Mesodermal cell (in vitro differentiated cells): ENCODE results near the gene SEC63.
"Not testable (repeated sequence)": the region's sequence is repeated elsewhere in the genome, so short reads cannot be mapped to it uniquely, and the experiment has no call there.

Source experiments
- H3K27ac ChIP-seq: 2 replicates; pipeline ENCODE4 v1.7.0; 2013; ENCODE audit warnings: mild to moderate bottlenecking, low read depth, low read length, moderate library complexity; ENCODE audit not compliant: severe bottlenecking
- H3K36me3 ChIP-seq: 2 replicates; pipeline ENCODE4 v1.7.1; 2013; ENCODE audit warnings: mild to moderate bottlenecking, low read length, moderate library complexity; ENCODE audit not compliant: control insufficient read depth, insufficient read depth
- H3K4me1 ChIP-seq: one replicate; pipeline ENCODE4 v1.7.1; 2013; ENCODE audit warnings: mild to moderate bottlenecking, low read length; ENCODE audit not compliant: insufficient read depth, control insufficient read depth, poor library complexity, severe bottlenecking
- H3K4me3 ChIP-seq: 2 replicates; pipeline ENCODE4 v1.7.0; 2013; ENCODE audit warnings: low read length, control low read depth, mild to moderate bottlenecking; ENCODE audit not compliant: insufficient read depth, poor library complexity, severe bottlenecking; ENCODE audit errors: extremely low read depth
- H3K9me3 ChIP-seq: 2 replicates; pipeline ENCODE4 v1.7.1; 2013; ENCODE audit warnings: mild to moderate bottlenecking, low read length, moderate library complexity; ENCODE audit not compliant: control insufficient read depth
- WGBS, 2 experiments: methylation state at CpG; one replicate each; pipeline ENCODE4 v1.1.5; 2013; ENCODE audit warnings: missing lambda C conversion rate in 2 of 2; ENCODE audit not compliant: insufficient coverage in 2 of 2; 5-methylcytosine and 5-hydroxymethylcytosine counted together

The SEC63 gene

DNA sequence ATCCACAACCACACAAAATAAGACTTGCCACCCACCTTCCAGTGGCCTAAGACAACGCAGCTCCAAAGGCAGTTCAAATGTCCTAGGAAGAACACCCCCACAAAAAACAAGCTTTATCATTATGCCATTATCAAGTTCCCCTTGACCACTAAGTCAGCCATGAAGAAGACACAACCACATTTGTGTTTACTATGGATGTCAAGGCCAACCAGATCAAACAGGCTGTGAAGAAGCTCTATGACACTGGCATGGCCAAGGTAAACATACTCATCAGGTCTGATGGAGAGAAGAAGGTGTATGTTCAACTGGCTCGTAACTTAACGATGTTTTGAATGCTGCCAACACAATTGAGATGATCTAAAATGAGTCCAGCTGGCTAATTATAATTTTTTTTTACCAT lies 26.1 kb downstream of the SEC63 start:
- H3K36me3 ChIP-seq, result peaks cover 45% of the 10 kb centered on the region
- peaks cover 2% of the 10 kb centered on the region for H3K4me1 ChIP-seq
- WGBS, 2 experiments, result 100% methylated on average over 1 of the region's 3 CpGs; no CpG with 5 or more reads in 1 of the 2 experiments
- peaks cover 20% of the 10 kb centered on the region for H3K9me3 ChIP-seq
- H3K4me3 ChIP-seq, result no peak overlapping the region
- H3K27ac ChIP-seq, result no peak overlapping the region

DNA sequence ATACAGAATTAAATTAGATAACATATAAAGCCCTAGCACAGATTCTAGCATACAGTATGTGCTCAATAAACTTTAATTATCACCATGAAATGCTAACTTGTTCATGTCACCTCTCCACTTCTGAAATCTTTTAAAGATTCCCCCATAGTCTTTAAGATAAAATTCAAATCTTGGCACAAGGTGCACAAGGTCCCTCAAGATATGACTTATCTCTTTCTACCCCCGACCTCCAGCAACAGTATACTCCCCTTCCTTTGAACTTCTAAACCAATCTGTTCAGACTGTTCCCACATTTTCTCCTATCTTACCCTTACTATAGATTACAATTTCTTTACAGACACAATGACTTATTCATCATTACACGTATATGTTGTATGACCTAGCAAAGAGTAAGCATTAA lies 29.0 kb downstream of the SEC63 start:
- no peak overlapping the region for H3K27ac ChIP-seq

DNA sequence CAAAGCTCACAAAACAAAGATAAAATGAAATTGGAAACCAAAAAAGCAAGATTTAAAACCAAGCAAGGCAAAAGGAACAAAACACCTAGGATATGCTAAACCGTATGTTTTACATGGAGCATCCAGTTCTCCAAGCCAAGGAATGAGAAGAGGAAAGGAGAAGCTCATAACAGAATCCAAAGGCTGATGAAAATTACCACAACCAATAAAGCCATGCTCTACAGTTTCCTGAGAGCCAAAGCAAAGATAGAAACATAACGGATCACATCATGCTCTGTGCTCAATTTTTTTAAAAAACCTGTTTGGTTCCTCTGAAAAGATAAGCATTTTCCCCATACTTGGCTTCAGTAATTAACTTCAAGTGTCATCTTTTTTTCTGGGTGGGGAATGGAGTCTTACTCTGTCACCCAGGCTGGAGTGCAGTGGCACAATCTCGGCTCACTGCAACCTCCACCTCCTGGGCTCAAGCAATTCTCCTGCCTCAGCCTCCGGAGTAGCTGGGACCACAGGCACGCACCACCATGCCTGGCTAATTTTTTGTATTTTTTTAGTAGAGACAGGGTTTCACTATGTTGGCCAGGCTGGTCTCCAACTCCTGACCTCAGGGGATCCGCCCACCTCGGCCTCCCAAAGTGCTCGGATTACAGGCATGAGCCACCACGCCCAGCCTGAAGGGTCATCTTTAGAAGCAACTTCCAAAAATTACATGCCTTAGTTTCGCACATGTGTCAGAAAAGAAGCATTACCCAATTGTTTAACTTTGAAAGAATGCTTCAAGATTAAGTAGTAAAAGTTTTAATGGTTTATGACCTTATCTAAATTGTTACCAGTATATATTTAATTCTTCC lies 31.1 kb downstream of the SEC63 start:
- peaks cover 77% of the 10 kb centered on the region for H3K36me3 ChIP-seq
- H3K27ac ChIP-seq, H3K9me3 ChIP-seq, H3K4me3 ChIP-seq, H3K4me1 ChIP-seq: not testable (repeated sequence)
- WGBS, 2 experiments, result 89 to 100% methylated on average over 4 to 9 of the region's 10 CpGs

More for the DNA sequence above, 29.0 kb downstream of the SEC63 start:
- Histone ChIP-seq H3K4me1 (peaks cover 2% of the 10 kb centered on the region), H3K4me3 (no peak overlapping the region), H3K36me3 (peaks cover 61% of the 10 kb centered on the region), H3K9me3 (peaks cover 20% of the 10 kb centered on the region)
- 86 to 100% methylated on average over 1 of the region's 2 CpGs for WGBS, 2 experiments

DNA sequence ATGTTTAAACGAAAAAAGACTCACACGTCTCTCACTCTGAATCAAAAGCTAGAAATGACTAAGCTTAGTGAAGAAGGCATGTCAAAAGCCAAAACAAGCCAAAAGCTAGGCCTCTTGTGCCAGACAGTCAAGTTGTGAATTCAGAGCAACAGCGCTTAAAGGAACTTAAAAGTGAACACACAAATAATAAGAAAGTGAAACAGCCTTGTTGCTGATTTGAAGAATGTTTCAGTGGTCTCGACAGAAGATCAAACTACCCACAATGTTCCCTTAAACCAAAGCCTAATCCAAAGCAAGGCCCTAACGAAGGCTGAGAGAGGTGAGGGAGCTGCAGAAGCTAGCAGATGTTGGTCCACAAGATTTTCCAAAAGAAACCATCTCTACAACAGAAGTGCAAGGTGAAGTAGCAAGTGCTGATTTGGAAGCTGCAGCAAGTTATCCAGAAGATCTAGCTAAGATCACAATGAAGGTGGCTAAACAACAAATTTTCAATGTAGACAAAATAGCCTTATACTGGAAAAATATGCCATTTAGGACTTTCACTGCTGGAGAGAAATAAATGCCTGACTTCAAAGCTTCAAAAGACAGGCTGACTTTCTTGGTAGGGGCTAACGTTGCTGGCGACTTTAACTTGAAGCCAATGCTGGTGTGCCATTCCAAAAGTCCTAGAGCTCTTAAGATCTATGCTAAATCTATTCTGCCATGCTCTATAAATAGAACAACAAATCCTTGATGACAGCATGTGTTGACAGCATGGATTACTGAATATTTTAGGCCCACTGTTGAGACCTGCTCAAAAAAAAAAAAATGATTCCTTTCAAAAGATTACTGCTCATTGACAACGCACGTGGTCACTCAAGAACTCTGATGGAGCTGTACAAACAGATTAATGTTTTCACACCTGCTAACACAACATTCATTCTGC lies 40.3 kb downstream of the SEC63 start:
- H3K4me3 ChIP-seq, result no peak overlapping the region
- H3K9me3 ChIP-seq, result peaks cover 34% of the 10 kb centered on the region
- H3K36me3 ChIP-seq, result peaks cover 90% of the 10 kb centered on the region
- 89 to 96% methylated on average over 2 to 4 of the region's 9 CpGs for WGBS, 2 experiments
- no peaks in the 10 kb centered on the region for H3K4me1 ChIP-seq
- H3K27ac ChIP-seq, result no peak overlapping the region

DNA sequence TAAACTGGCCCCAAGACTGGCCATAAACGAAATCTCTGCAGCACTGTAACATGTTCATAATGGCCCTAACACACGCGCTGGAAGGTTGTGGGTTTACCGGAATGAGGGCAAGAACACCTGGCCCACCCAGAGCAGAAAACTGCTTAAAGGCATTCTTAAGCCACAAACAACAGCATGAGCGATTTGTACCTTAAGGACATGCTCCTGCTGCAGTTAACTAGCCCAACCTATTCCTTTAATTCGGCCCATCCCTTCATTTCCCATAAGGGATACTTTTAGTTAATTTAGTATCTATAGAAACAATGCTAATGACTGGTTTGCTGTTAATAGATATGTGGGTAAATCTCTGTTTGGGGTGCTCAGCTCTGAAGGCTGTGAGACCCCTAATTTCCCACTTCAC lies 41.0 kb downstream of the SEC63 start:
- H3K27ac ChIP-seq, H3K4me3 ChIP-seq, H3K4me1 ChIP-seq: not testable (repeated sequence)
- Histone ChIP-seq H3K36me3 (peaks cover 89% of the 10 kb centered on the region), H3K9me3 (peaks cover 34% of the 10 kb centered on the region)
- 100% methylated on average over 2 of the region's 6 CpGs for WGBS, 2 experiments

GRCh38 chr6:107911692-107912091 lies 46.3 kb downstream of the SEC63 start:
- Histone ChIP-seq H3K9me3 (peaks cover 3% of the 10 kb centered on the region), H3K27ac (no peak overlapping the region), H3K4me1 (no peaks in the 10 kb centered on the region), H3K36me3 (peaks cover 82% of the 10 kb centered on the region), H3K4me3 (no peak overlapping the region)
- WGBS, 2 experiments, result 100% methylated on average over 1 of the region's 1 CpG; no CpG with 5 or more reads in 1 of the 2 experiments

- Histone ChIP-seq H3K4me1 (no peaks in the 10 kb centered on the region), H3K4me3 (no peak overlapping the region), H3K36me3 (peaks cover 85% of the 10 kb centered on the region), H3K27ac (no peak overlapping the region), H3K9me3 (no peaks in the 10 kb centered on the region)
Measured at GRCh38 chr6:107894809-107895396, 63.1 kb downstream of the SEC63 start.

- H3K36me3 ChIP-seq, result peaks cover 65% of the 10 kb centered on the region
- not testable (repeated sequence) for H3K4me1 ChIP-seq
Measured at GRCh38 chr6:107890431-107890830, 67.6 kb downstream of the SEC63 start.

DNA sequence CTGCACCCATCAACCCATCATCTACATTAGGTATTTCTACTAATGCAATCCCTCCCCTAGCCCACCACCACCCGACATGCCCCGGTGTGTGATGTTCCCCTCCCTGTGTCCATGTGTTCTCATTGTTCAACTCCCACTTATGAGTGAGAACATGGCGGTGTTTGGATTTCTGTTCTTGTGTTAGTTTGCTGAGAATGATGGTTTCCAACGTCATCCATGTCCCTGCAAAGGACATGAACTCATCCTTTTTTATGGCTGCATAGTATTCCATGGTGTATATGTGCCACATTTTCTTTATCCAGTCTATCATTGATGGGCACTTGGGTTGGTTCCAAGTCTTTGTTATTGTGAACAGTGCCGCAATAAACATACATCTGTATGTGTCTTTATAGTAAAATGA lies 72.1 kb downstream of the SEC63 start:
- H3K9me3 ChIP-seq, H3K27ac ChIP-seq, H3K4me3 ChIP-seq, H3K4me1 ChIP-seq: not testable (repeated sequence)
- WGBS, 2 experiments, result no CpG with 5 or more reads among the region's 5 CpGs
- H3K36me3 ChIP-seq, result peaks cover 55% of the 10 kb centered on the region

More at GRCh38 chr6:107890431-107890830, 67.6 kb downstream of the SEC63 start:
- H3K4me3 ChIP-seq, H3K27ac ChIP-seq, H3K9me3 ChIP-seq: not testable (repeated sequence)
- WGBS, 2 experiments, result 80 to 100% methylated on average over 1 of the region's 4 CpGs

- Histone ChIP-seq H3K36me3 (peaks cover 79% of the 10 kb centered on the region), H3K4me1 (no peaks in the 10 kb centered on the region), H3K27ac (no peak overlapping the region), H3K9me3 (no peaks in the 10 kb centered on the region), H3K4me3 (no peak overlapping the region)
- WGBS, 2 experiments, result 90 to 91% methylated on average over 3 of the region's 3 CpGs
Measured at GRCh38 chr6:107879941-107880340, 78.1 kb downstream of the SEC63 start.
